Measurements from ENCODE around the gene KRT17. TPM values are rescaled to one million over a fixed set of nuclear protein-coding genes. Genes with fewer than 3 reads are reported as not detected.

KRT17 gene
- total RNA-seq, 1 donor from 2014 or later: 216 TPM

DNA sequence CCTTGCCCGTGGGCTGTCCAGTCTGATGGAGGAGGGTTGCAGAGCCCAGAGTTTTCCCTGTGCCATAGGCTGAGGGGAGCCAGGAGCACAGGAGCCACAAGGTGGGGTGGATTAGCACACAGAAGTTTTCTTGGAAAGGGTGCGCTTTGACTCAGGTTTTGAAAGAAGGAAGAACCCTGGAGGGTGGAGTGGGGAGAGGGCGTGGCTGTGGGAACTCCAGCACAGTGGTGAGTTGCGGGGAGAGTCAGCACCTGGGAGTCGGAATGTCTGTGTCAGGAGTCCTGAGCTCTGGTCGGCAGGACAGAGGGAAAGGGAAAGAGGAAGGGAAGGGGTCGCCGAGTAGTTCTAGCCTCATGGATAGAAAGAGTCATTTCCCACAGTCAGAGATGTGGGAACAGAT, 28.8 kb downstream of the KRT17 start:
- Histone ChIP-seq H3K4me3 (ENCODE audit: low read depth, low read length) (no peak overlapping the region), H3K36me3 (ENCODE audit: control insufficient read depth, insufficient read depth, low read length) (no peaks in the 10 kb centered on the region), H3K27me3 (ENCODE audit: control insufficient read depth, insufficient read depth, low read length) (peaks cover 16% of the 10 kb centered on the region)
- TF ChIP-seq, protein P1, sequence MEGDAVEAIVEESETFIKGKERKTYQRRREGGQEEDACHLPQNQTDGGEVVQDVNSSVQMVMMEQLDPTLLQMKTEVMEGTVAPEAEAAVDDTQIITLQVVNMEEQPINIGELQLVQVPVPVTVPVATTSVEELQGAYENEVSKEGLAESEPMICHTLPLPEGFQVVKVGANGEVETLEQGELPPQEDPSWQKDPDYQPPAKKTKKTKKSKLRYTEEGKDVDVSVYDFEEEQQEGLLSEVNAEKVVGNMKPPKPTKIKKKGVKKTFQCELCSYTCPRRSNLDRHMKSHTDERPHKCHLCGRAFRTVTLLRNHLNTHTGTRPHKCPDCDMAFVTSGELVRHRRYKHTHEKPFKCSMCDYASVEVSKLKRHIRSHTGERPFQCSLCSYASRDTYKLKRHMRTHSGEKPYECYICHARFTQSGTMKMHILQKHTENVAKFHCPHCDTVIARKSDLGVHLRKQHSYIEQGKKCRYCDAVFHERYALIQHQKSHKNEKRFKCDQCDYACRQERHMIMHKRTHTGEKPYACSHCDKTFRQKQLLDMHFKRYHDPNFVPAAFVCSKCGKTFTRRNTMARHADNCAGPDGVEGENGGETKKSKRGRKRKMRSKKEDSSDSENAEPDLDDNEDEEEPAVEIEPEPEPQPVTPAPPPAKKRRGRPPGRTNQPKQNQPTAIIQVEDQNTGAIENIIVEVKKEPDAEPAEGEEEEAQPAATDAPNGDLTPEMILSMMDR (IDR thresholded peaks at IDR 0.05; ENCODE audit: insufficient read depth, low read length, poor library complexity, severe bottlenecking): no peak
- no peak for DNase-seq (ENCODE audit: low read depth)

DNA sequence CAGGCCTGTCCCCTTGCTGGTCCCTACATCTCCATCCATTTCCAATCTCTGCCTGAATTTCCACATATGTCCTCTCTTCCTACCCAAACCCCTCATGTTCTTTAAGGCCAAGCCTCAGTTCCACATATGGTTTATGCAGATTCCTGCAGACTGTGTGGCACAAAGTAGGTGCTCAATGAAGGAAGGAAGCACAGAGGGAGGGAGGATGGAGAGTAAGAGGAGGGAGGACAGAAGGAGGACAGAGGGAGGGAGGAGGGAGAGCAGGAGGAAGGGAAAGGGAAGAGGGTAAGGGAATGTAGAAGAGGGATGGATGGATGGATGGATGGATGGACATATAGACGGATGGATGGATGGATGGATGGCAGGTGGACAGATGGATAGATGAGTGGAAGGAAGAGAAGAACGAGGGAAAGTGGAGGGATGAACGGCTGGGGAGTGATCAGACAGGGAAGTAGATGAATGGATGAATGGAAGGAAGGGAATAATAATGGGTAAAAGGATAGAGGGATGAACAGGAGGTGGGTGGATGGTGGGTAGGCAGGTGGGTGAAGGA, 29.9 kb downstream of the KRT17 start:
- H3K27me3 ChIP-seq (ENCODE audit: control insufficient read depth, insufficient read depth, low read length): peaks cover 16% of the 10 kb centered on the region
- no peaks in the 10 kb centered on the region for H3K36me3 ChIP-seq (ENCODE audit: control insufficient read depth, insufficient read depth, low read length)
- DNase-seq (ENCODE audit: low read depth): no peak
- TF ChIP-seq, protein P1 (IDR thresholded peaks at IDR 0.05; ENCODE audit: insufficient read depth, low read length, poor library complexity, severe bottlenecking): no peak
- H3K4me3 ChIP-seq (ENCODE audit: low read depth, low read length): no peak overlapping the region

DNA sequence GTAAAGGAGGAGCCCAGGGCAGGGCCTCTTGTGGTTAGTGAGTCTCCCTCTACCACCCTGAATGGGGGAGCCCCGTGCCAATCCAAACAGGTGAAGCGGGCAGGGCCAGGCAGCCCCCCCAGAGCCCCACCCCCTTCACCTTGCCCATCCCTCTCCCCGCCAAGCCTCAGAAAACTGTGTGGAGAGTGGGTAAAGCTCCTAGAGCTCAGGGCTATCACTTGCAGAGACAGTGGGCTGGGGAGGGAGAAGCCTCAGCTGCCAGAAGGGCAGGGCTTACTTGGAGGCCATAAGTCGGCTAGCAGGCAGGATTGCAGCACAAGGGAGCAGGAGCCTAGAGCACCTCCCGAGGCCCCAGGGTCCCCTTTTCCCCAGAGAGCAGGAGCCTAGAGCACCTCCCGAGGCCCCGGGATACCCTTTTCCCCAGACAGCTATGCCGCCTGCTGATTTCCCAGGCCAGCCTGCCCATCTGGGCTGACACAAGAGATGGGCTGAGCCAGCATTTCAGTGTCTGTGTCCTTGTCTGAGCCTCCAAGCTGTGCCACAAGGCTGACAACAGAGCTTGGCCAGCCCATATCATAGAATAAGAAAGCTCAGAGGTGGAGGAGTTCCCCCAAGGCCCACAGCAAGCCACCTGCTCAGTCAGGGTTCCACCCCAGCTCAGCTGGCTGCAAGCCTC, 30.9 kb downstream of the KRT17 start:
- no peak for DNase-seq (ENCODE audit: low read depth)
- Histone ChIP-seq H3K4me3 (ENCODE audit: low read depth, low read length) (no peak overlapping the region), H3K36me3 (ENCODE audit: control insufficient read depth, insufficient read depth, low read length) (no peaks in the 10 kb centered on the region), H3K27me3 (ENCODE audit: control insufficient read depth, insufficient read depth, low read length) (peaks cover 16% of the 10 kb centered on the region)
- TF ChIP-seq, protein P1 (IDR thresholded peaks at IDR 0.05; ENCODE audit: insufficient read depth, low read length, poor library complexity, severe bottlenecking): no peak

DNA sequence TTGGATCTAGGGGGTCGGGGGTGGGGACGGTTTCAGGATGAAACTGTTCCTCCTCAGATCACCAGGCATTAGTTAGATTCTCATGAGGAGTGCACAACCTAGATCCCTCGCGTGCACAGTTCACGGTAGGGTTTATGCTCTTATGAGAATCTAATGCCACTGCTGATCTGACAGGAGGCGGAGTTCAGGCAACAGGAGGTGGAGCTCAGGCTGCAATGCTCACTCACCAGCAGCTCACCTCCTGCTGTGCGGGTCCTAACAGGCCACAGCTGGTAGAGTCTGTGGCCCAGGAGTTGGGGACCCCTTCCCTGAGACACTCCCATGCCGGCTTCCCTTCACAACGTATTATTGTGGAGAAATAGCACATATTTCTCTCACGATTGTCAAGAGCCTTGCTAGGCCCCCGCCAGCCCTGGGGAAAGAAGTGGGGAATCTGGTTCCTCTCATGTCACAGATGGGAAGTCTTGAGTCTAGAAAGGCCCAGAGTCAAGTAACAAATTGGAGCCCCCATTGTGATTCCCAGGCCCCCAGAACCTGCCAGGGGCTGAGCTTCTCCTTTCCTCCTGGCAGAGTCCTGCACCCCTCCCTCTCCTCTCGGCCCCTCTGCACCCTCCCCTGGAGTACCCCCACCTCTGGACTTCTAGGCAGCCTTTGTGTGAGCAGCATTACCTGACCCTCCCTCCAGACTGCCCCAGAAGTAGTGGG, 31.6 kb downstream of the KRT17 start:
- TF ChIP-seq, protein P1 (IDR thresholded peaks at IDR 0.05; ENCODE audit: insufficient read depth, low read length, poor library complexity, severe bottlenecking): no peak
- Histone ChIP-seq H3K27me3 (ENCODE audit: control insufficient read depth, insufficient read depth, low read length) (peaks cover 16% of the 10 kb centered on the region), H3K4me3 (ENCODE audit: low read depth, low read length) (no peak overlapping the region), H3K36me3 (ENCODE audit: control insufficient read depth, insufficient read depth, low read length) (no peaks in the 10 kb centered on the region)
- no peak for DNase-seq (ENCODE audit: low read depth)

DNA sequence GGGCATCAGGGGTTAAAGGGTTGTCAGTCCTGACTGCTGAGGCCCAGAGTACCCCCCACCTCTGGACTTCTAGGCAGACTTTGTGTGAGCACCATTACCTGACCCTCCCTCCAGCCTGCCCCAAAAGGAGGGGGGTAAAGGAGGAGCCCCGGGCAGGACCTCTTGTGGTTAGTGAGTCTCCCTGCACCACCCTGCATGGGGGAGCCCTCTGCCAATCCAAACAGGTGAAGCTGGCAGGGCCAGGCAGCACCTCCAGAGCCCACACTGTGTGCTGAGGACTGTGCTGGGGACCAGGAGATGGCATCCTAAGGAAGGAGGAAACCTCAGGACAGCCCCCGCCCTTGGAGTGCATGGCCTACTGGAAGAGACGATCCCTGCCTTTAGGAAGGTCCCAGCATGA, 35.1 kb downstream of the KRT17 start:
- Histone ChIP-seq H3K36me3 (ENCODE audit: control insufficient read depth, insufficient read depth, low read length) (no peaks in the 10 kb centered on the region), H3K27me3 (ENCODE audit: control insufficient read depth, insufficient read depth, low read length) (peaks cover 11% of the 10 kb centered on the region), H3K4me3 (ENCODE audit: low read depth, low read length) (no peak overlapping the region)
- DNase-seq (ENCODE audit: low read depth): no peak
- TF ChIP-seq, protein P1 (IDR thresholded peaks at IDR 0.05; ENCODE audit: insufficient read depth, low read length, poor library complexity, severe bottlenecking): no peak
